Keratinocyte (primary cell): ENCODE data around the gene PTPN13. TPM values are rescaled to one million over a fixed set of nuclear protein-coding genes. Genes with fewer than 3 reads are reported as not detected.

Experiments used
- DNase-seq: peaks from one replicate; pipeline ENCODE4 v3.0.0-alpha.2; 2011; ENCODE audit warnings: low read depth, missing footprints, low spot score
- FAIRE-seq: peaks from 2 replicates; lab custom pipeline; 2011; peaks lifted over from hg19 to GRCh38; lab: Jason Lieb, UNC
- H2AFZ ChIP-seq: 2 replicates; pipeline ENCODE4 v1.6.0; 2012; ENCODE audit warnings: low read length, control low read depth, inconsistent platforms; ENCODE audit not compliant: control insufficient read depth
- H3K27ac ChIP-seq: 2 replicates; pipeline ENCODE4 v1.5.1; 2011; ENCODE audit warnings: low read length; ENCODE audit not compliant: control insufficient read depth, insufficient read depth
- H3K27me3 ChIP-seq: 3 replicates; pipeline ENCODE4 v1.6.0; 2011; ENCODE audit warnings: low read length; ENCODE audit not compliant: control insufficient read depth, insufficient read depth; ENCODE audit errors: extremely low read depth
- H3K36me3 ChIP-seq, 2 experiments: 2 replicates in 1 of 2; 3 replicates in 1 of 2; pipeline ENCODE4 v1.5.1; 2011; ENCODE audit warnings: low read length in 2 of 2, mild to moderate bottlenecking in 1 of 2; ENCODE audit not compliant: control insufficient read depth in 2 of 2, insufficient read depth in 2 of 2; ENCODE audit errors: extremely low read depth in 1 of 2
- H3K4me1 ChIP-seq: 3 replicates; pipeline ENCODE4 v1.5.1; 2011; ENCODE audit warnings: low read length; ENCODE audit not compliant: control insufficient read depth, insufficient read depth; ENCODE audit errors: extremely low read depth
- H3K4me2 ChIP-seq: 3 replicates; pipeline ENCODE4 v1.6.0; 2011; ENCODE audit warnings: low read depth, low read length; ENCODE audit not compliant: control insufficient read depth, insufficient read depth; ENCODE audit errors: extremely low read depth
- H3K4me3 ChIP-seq, 3 experiments: fragments of 200-600 bp in 1 of 3; sonication (generic) in 1 of 3; 2 replicates in 2 of 3; 3 replicates in 1 of 3; pipeline ENCODE4 v1.5.1; 2011 to 2016; ENCODE audit warnings: low read length in 3 of 3, mild to moderate bottlenecking in 3 of 3, control low read depth in 2 of 3, inconsistent platforms in 1 of 3, low read depth in 1 of 3, mixed read lengths in 1 of 3, mixed run types in 1 of 3, moderate library complexity in 1 of 3; ENCODE audit not compliant: control insufficient read depth in 2 of 3, insufficient read depth in 2 of 3; ENCODE audit errors: extremely low read depth in 1 of 3
- H3K79me2 ChIP-seq: 2 replicates; pipeline ENCODE4 v1.6.0; 2012; ENCODE audit warnings: low read length; ENCODE audit not compliant: control insufficient read depth, insufficient read depth
- H3K9ac ChIP-seq: 3 replicates; pipeline ENCODE4 v1.6.0; 2011; ENCODE audit warnings: low read length; ENCODE audit not compliant: control insufficient read depth, insufficient read depth; ENCODE audit errors: extremely low read depth
- H3K9me1 ChIP-seq: 3 replicates; pipeline ENCODE4 v1.6.0; 2011; ENCODE audit warnings: low read length; ENCODE audit not compliant: control insufficient read depth, insufficient read depth; ENCODE audit errors: extremely low read depth
- H3K9me3 ChIP-seq: 2 replicates; pipeline ENCODE4 v1.5.1; 2012; ENCODE audit warnings: low read depth, low read length; ENCODE audit not compliant: control insufficient read depth
- H4K20me1 ChIP-seq: 3 replicates; pipeline ENCODE4 v1.6.0; 2011; ENCODE audit warnings: low read length; ENCODE audit not compliant: control insufficient read depth, insufficient read depth; ENCODE audit errors: extremely low read depth
- CTCF ChIP-seq, 3 experiments: IDR thresholded peaks in 1 of 3; conservative IDR thresholded peaks in 1 of 3; optimal IDR thresholded peaks in 1 of 3; 2 replicates in 2 of 3; 3 replicates in 1 of 3; pipeline versions ENCODE3 to v1.5.1; 2011; ENCODE audit warnings: low read length in 3 of 3, mild to moderate bottlenecking in 3 of 3, moderate library complexity in 2 of 3, control low read depth in 1 of 3, inconsistent platforms in 1 of 3; ENCODE audit not compliant: insufficient read depth in 2 of 3; ENCODE audit errors: extremely low read depth in 1 of 3
- EZH2 ChIP-seq: IDR thresholded peaks from one replicate; pipeline ENCODE4 v1.6.1; 2012; ENCODE audit warnings: inconsistent platforms, mild to moderate bottlenecking, low read length, moderate library complexity
- dilution Hi-C: fragments of 300-500 bp; cut with MboI; formaldehyde crosslinking; loops from one replicate; pipeline ENCODE4 v1.7.0; 2020; ENCODE audit warnings: low sequenced_read_pairs; ENCODE audit not compliant: extremely low pct_ligation_motif_present
- polyA plus RNA-seq, 5 experiments: library from polyadenylated mRNA; depleted of rRNA in 3 of 5; stranded (reverse) in 3 of 5; stranded (forward) in 1 of 5; unstranded in 1 of 5; fragments of >200 nt; gene quantifications; 1 replicate in 1 of 5; 2 replicates in 3 of 5; 3 replicates in 1 of 5; pipeline versions ENCODE4 v1.2.1 to v1.2.3, GENCODE V29; 2011 to 2012; ENCODE audit warnings: missing spikeins in 2 of 5, low read depth in 1 of 5, low replicate concordance in 1 of 5

The PTPN13 gene
- polyA plus RNA-seq, 1 donor (not counting 4 experiments of a cell fraction or from before 2014, with no cell fraction given): 37.6 TPM

DNA sequence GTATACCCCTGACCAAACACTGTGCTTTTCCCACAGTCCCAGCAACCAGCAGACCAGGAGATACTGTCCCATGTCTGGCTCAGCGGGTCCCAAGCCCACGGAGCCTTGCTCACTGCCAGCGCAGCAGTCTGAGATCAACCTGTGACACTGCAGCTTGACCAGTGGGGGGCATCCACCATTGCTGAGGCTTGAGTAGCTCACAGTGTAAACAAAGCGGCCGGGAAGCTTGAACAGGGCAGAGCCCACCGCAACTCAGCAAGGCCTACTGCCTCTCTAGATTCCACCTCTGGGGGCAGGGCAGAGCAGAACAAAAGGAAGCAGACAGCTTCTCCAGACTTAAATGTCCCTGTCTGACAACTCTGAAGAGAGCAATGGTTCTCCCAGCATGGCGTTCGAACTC lies 197.0 kb downstream of the PTPN13 start:
- TF ChIP-seq EZH2: no peak
- peak in 1 of 3 experiments; percentile 0 for TF ChIP-seq CTCF (optimal IDR thresholded peaks at IDR 0.05 in 1 of 3, IDR thresholded peaks at IDR 0.05 in 1 of 3, conservative IDR thresholded peaks at IDR 0.05 in 1 of 3; ENCODE audit: extremely low read depth in 1 of 3, insufficient read depth in 2 of 3, low read length in 3 of 3)
- no peaks in the 10 kb centered on the region for H3K9me3 ChIP-seq
- no peak overlapping the region for H2AFZ ChIP-seq
- no peak overlapping the region for H3K27ac ChIP-seq
- H3K27me3 ChIP-seq: no peaks in the 10 kb centered on the region
- H3K9me1 ChIP-seq: no peaks in the 10 kb centered on the region
- no peak overlapping the region for H3K9ac ChIP-seq
- no peak overlapping the region for H3K4me3 ChIP-seq
- no peak overlapping the region for H3K4me2 ChIP-seq
- dilution Hi-C loops: no loop called here
- no peaks in the 10 kb centered on the region for H3K79me2 ChIP-seq
- no peak for FAIRE-seq
- H3K36me3 ChIP-seq: peaks cover 4 to 11% of the 10 kb centered on the region in 2 experiments
- no peaks in the 10 kb centered on the region for H3K4me1 ChIP-seq
- no peaks in the 10 kb centered on the region for H4K20me1 ChIP-seq
- no peak for DNase-seq

GRCh38 chr4:86809809-86810208 lies 215.7 kb downstream of the PTPN13 start:
- H4K20me1 ChIP-seq: no peaks in the 10 kb centered on the region
- no peaks in the 10 kb centered on the region for H3K27me3 ChIP-seq
- no peaks in the 10 kb centered on the region for H3K79me2 ChIP-seq
- H3K9me1 ChIP-seq: no peaks in the 10 kb centered on the region
- H3K9me3 ChIP-seq: no peaks in the 10 kb centered on the region
- DNase-seq (no peak), FAIRE-seq (no peak)
- no peak overlapping the region for H3K4me3 ChIP-seq
- H3K4me2 ChIP-seq: no peak overlapping the region
- H3K27ac ChIP-seq: no peak overlapping the region
- dilution Hi-C loops: no loop called here
- no peaks in the 10 kb centered on the region for H3K4me1 ChIP-seq
- no peak overlapping the region for H2AFZ ChIP-seq
- TF ChIP-seq CTCF (optimal IDR thresholded peaks at IDR 0.05 in 1 of 3, IDR thresholded peaks at IDR 0.05 in 1 of 3, conservative IDR thresholded peaks at IDR 0.05 in 1 of 3; ENCODE audit: extremely low read depth in 1 of 3, insufficient read depth in 2 of 3, low read length in 3 of 3) (no peak), EZH2 (no peak)
- H3K36me3 ChIP-seq: peaks cover 16 to 28% of the 10 kb centered on the region in 2 experiments
- no peak overlapping the region for H3K9ac ChIP-seq
